ENCODE results near the gene ETV6. TPM values are rescaled to one million over a fixed set of nuclear protein-coding genes. Genes with fewer than 3 reads are reported as not detected.
A peak's percentile ranks its signal among the peaks of the same experiment; 100 is the strongest.

ETV6 gene
- polyA plus RNA-seq, 1 donor (not counting 4 experiments of a cell fraction or from before 2014, with no cell fraction given), result 5.3 TPM

GRCh38 chr12:11920231-11920630 lies 270.8 kb downstream of the ETV6 start:
- TF ChIP-seq CTCF (optimal IDR thresholded peaks at IDR 0.05 in 1 of 3, IDR thresholded peaks at IDR 0.05 in 1 of 3, conservative IDR thresholded peaks at IDR 0.05 in 1 of 3; ENCODE audit: extremely low read depth in 1 of 3, insufficient read depth in 2 of 3, low read length in 3 of 3), result no peak
- no peak for TF ChIP-seq EZH2 (IDR thresholded peaks at IDR 0.05; ENCODE audit: low read length)
- H3K27me3 ChIP-seq (ENCODE audit: control insufficient read depth, extremely low read depth, insufficient read depth, low read length), result peaks cover 17% of the 10 kb centered on the region
- dilution Hi-C loops (cut with MboI; ENCODE audit: extremely low pct_ligation_motif_present, low sequenced_read_pairs), result no loop called here
- no peaks in the 10 kb centered on the region for H4K20me1 ChIP-seq (ENCODE audit: control insufficient read depth, extremely low read depth, insufficient read depth, low read length)
- no peak overlapping the region for H3K27ac ChIP-seq (ENCODE audit: control insufficient read depth, insufficient read depth, low read length)
- H3K36me3 ChIP-seq (ENCODE audit: control insufficient read depth in 2 of 2, extremely low read depth in 1 of 2, insufficient read depth in 2 of 2, low read length in 2 of 2), result no peaks in the 10 kb centered on the region
- H3K9me3 ChIP-seq (ENCODE audit: control insufficient read depth, low read depth, low read length), result no peaks in the 10 kb centered on the region
- FAIRE-seq (peak; percentile 26), DNase-seq (ENCODE audit: low read depth, low spot score) (no peak)
- no peak overlapping the region for H3K4me2 ChIP-seq (ENCODE audit: control insufficient read depth, extremely low read depth, insufficient read depth, low read depth, low read length)
- H3K9ac ChIP-seq (ENCODE audit: control insufficient read depth, extremely low read depth, insufficient read depth, low read length), result no peak overlapping the region
- no peaks in the 10 kb centered on the region for H3K79me2 ChIP-seq (ENCODE audit: control insufficient read depth, insufficient read depth, low read length)
- H3K4me1 ChIP-seq (ENCODE audit: control insufficient read depth, extremely low read depth, insufficient read depth, low read length), result no peaks in the 10 kb centered on the region
- H3K4me3 ChIP-seq (ENCODE audit: control insufficient read depth in 2 of 3, extremely low read depth in 1 of 3, insufficient read depth in 2 of 3, low read depth in 1 of 3, low read length in 3 of 3), result no peak overlapping the region
- no peaks in the 10 kb centered on the region for H3K9me1 ChIP-seq (ENCODE audit: control insufficient read depth, extremely low read depth, insufficient read depth, low read length)
- H2AFZ ChIP-seq (ENCODE audit: control insufficient read depth, low read length), result no peak overlapping the region

GRCh38 chr12:11922361-11922760 lies 272.9 kb downstream of the ETV6 start:
- no peak overlapping the region for H3K4me3 ChIP-seq (ENCODE audit: control insufficient read depth in 2 of 3, extremely low read depth in 1 of 3, insufficient read depth in 2 of 3, low read depth in 1 of 3, low read length in 3 of 3)
- no peaks in the 10 kb centered on the region for H3K79me2 ChIP-seq (ENCODE audit: control insufficient read depth, insufficient read depth, low read length)
- no peaks in the 10 kb centered on the region for H3K9me3 ChIP-seq (ENCODE audit: control insufficient read depth, low read depth, low read length)
- no peaks in the 10 kb centered on the region for H3K36me3 ChIP-seq (ENCODE audit: control insufficient read depth in 2 of 2, extremely low read depth in 1 of 2, insufficient read depth in 2 of 2, low read length in 2 of 2)
- H2AFZ ChIP-seq (ENCODE audit: control insufficient read depth, low read length), result no peak overlapping the region
- dilution Hi-C loops (cut with MboI; ENCODE audit: extremely low pct_ligation_motif_present, low sequenced_read_pairs), result no loop called here
- no peaks in the 10 kb centered on the region for H3K9me1 ChIP-seq (ENCODE audit: control insufficient read depth, extremely low read depth, insufficient read depth, low read length)
- no peak overlapping the region for H3K9ac ChIP-seq (ENCODE audit: control insufficient read depth, extremely low read depth, insufficient read depth, low read length)
- no peak overlapping the region for H3K27ac ChIP-seq (ENCODE audit: control insufficient read depth, insufficient read depth, low read length)
- no peaks in the 10 kb centered on the region for H4K20me1 ChIP-seq (ENCODE audit: control insufficient read depth, extremely low read depth, insufficient read depth, low read length)
- no peak overlapping the region for H3K4me2 ChIP-seq (ENCODE audit: control insufficient read depth, extremely low read depth, insufficient read depth, low read depth, low read length)
- no peak for FAIRE-seq
- peaks cover 17% of the 10 kb centered on the region for H3K27me3 ChIP-seq (ENCODE audit: control insufficient read depth, extremely low read depth, insufficient read depth, low read length)
- H3K4me1 ChIP-seq (ENCODE audit: control insufficient read depth, extremely low read depth, insufficient read depth, low read length), result no peaks in the 10 kb centered on the region
- TF ChIP-seq EZH2 (IDR thresholded peaks at IDR 0.05; ENCODE audit: low read length), result no peak
- no peak for TF ChIP-seq CTCF (optimal IDR thresholded peaks at IDR 0.05 in 1 of 3, IDR thresholded peaks at IDR 0.05 in 1 of 3, conservative IDR thresholded peaks at IDR 0.05 in 1 of 3; ENCODE audit: extremely low read depth in 1 of 3, insufficient read depth in 2 of 3, low read length in 3 of 3)
- no peak for DNase-seq (ENCODE audit: low read depth, low spot score)
